ENCODE results near the gene NEURL1.

DNA sequence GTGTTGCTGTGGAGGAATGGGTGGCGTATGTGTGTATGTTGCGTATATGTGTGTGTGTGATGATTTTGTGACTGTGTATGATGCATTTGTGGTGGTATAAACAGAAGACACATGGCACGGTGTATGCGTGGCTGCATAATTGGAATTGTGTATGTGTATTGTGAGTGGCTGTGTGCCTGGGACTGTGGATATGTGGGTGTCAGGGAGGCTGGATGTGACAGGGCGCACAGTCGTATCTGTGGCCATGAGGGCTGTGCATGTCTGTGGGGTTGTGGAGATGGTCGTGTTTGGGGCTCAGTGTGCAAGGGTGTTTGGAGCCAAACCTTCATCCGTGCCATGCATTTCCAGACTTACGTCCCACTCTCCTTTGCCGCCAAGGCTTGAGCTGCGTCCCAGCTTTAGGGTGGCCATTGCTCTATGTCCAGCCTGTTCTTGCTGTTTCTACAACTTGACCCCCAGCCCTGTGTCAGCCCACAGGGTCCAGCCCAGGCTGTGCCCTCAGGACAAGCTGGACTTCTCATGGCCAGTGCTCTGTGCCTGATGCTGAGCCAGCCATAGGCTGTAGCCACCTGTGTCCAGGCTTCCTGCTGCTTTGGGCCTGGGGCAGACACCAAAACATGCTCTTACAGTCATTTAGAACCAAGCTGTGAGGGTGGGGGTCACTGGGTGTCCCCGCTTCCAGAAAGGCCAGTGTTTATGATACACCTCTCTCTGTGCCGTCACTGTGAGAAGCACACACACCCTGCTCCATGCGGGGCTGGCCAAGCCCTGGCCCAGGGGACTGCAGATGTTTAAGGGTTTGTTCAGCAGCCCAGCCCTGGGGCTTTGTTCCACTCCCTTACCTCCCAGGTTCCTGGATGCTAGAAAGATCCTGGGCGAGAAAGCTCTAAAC, 127.6 kb downstream of the NEURL1 start:
- TF ChIP-seq YY1 (IDR thresholded peaks at IDR 0.05; ENCODE audit: insufficient read depth, insufficient read length) (no peak), SUZ12 (IDR thresholded peaks at IDR 0.05; ENCODE audit: extremely low read depth, insufficient read depth, insufficient read length) (no peak), ZNF274 (IDR thresholded peaks at IDR 0.05; ENCODE audit: low read depth, low read length) (no peak)
